Measurements from ENCODE around the gene MMP27. TPM values are rescaled to one million over a fixed set of nuclear protein-coding genes. Genes with fewer than 3 reads are reported as not detected.

MMP27 gene
- polyA plus RNA-seq, 1 donor (not counting 4 experiments of a cell fraction or from before 2014, with no cell fraction given): not detected

DNA sequence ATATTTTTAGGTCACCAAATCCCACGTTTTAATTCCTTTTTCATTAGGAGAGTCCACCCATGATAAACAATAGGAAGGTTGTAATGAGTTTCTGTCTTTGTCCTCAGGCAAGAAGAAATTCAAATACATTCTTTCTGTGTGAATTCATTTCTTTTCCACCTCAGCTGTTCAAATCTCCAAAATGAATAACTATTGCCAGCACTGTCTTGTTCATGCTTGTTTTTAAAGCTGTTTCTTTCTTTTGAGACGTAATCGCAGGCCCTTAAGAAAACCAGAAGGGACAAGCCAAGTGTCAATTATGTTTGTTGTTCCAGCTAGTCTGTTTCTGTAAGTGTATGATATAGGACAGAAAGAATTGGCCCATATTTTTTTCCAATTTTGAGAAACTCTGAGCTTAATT, 20.2 kb downstream of the MMP27 start:
- Histone ChIP-seq H3K9me3 (ENCODE audit: control insufficient read depth, low read depth, low read length) (no peaks in the 10 kb centered on the region), H3K27me3 (ENCODE audit: control insufficient read depth, extremely low read depth, insufficient read depth, low read length) (no peaks in the 10 kb centered on the region), H3K9me1 (ENCODE audit: control insufficient read depth, extremely low read depth, insufficient read depth, low read length) (no peaks in the 10 kb centered on the region), H3K4me1 (ENCODE audit: control insufficient read depth, extremely low read depth, insufficient read depth, low read length) (peaks cover 19% of the 10 kb centered on the region), H3K4me2 (ENCODE audit: control insufficient read depth, extremely low read depth, insufficient read depth, low read depth, low read length) (peak overlapping the region; percentile 61), H3K79me2 (ENCODE audit: control insufficient read depth, insufficient read depth, low read length) (no peaks in the 10 kb centered on the region), H4K20me1 (ENCODE audit: control insufficient read depth, extremely low read depth, insufficient read depth, low read length) (no peaks in the 10 kb centered on the region), H2AFZ (ENCODE audit: control insufficient read depth, low read length) (peak overlapping the region; percentile 43), H3K27ac (ENCODE audit: control insufficient read depth, insufficient read depth, low read length) (peak overlapping the region; percentile 55), H3K4me3 (ENCODE audit: control insufficient read depth in 2 of 3, extremely low read depth in 1 of 3, insufficient read depth in 2 of 3, low read depth in 1 of 3, low read length in 3 of 3) (no peak overlapping the region), H3K36me3 (ENCODE audit: control insufficient read depth in 2 of 2, extremely low read depth in 1 of 2, insufficient read depth in 2 of 2, low read length in 2 of 2) (no peaks in the 10 kb centered on the region), H3K9ac (ENCODE audit: control insufficient read depth, extremely low read depth, insufficient read depth, low read length) (no peak overlapping the region)
- FAIRE-seq (peak; percentile 93), DNase-seq (ENCODE audit: low read depth, low spot score) (peak; percentile 57)
- no peak for TF ChIP-seq EZH2 (IDR thresholded peaks at IDR 0.05; ENCODE audit: low read length)
- TF ChIP-seq, protein P1, sequence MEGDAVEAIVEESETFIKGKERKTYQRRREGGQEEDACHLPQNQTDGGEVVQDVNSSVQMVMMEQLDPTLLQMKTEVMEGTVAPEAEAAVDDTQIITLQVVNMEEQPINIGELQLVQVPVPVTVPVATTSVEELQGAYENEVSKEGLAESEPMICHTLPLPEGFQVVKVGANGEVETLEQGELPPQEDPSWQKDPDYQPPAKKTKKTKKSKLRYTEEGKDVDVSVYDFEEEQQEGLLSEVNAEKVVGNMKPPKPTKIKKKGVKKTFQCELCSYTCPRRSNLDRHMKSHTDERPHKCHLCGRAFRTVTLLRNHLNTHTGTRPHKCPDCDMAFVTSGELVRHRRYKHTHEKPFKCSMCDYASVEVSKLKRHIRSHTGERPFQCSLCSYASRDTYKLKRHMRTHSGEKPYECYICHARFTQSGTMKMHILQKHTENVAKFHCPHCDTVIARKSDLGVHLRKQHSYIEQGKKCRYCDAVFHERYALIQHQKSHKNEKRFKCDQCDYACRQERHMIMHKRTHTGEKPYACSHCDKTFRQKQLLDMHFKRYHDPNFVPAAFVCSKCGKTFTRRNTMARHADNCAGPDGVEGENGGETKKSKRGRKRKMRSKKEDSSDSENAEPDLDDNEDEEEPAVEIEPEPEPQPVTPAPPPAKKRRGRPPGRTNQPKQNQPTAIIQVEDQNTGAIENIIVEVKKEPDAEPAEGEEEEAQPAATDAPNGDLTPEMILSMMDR (optimal IDR thresholded peaks at IDR 0.05 in 1 of 3, IDR thresholded peaks at IDR 0.05 in 1 of 3, conservative IDR thresholded peaks at IDR 0.05 in 1 of 3; ENCODE audit: extremely low read depth in 1 of 3, insufficient read depth in 2 of 3, low read length in 3 of 3): no peak
- dilution Hi-C loops (cut with MboI; ENCODE audit: extremely low pct_ligation_motif_present, low sequenced_read_pairs): no loop called here

DNA sequence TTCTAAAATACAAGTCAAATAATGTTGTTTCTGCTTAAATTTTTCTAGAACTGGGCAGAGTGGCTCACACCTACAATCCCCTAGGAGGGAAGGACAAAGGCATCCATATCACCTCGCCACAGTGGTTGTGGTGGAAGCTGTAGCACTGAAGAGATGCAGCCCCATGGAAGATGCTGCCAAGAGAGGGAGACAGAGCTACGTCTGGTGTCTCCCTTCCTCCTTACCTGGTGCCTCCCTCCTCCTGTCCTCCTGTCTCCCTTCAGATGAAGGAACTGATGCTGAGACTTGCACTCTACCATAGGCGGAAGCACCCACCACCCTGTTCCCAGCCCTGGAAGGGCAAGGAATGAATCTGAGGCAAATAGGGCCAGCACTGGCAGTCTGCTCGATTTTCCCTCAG, 22.3 kb downstream of the MMP27 start:
- TF ChIP-seq, protein P1 (optimal IDR thresholded peaks at IDR 0.05 in 1 of 3, IDR thresholded peaks at IDR 0.05 in 1 of 3, conservative IDR thresholded peaks at IDR 0.05 in 1 of 3; ENCODE audit: extremely low read depth in 1 of 3, insufficient read depth in 2 of 3, low read length in 3 of 3): peak; percentile 39 to 90 (median 60)
- no peak for TF ChIP-seq EZH2 (IDR thresholded peaks at IDR 0.05; ENCODE audit: low read length)

More for the DNA sequence above, 22.3 kb downstream of the MMP27 start:
- Histone ChIP-seq H3K36me3 (ENCODE audit: control insufficient read depth in 2 of 2, extremely low read depth in 1 of 2, insufficient read depth in 2 of 2, low read length in 2 of 2) (no peaks in the 10 kb centered on the region), H4K20me1 (ENCODE audit: control insufficient read depth, extremely low read depth, insufficient read depth, low read length) (no peaks in the 10 kb centered on the region), H2AFZ (ENCODE audit: control insufficient read depth, low read length) (no peak overlapping the region), H3K4me1 (ENCODE audit: control insufficient read depth, extremely low read depth, insufficient read depth, low read length) (peaks cover 19% of the 10 kb centered on the region), H3K9me1 (ENCODE audit: control insufficient read depth, extremely low read depth, insufficient read depth, low read length) (no peaks in the 10 kb centered on the region), H3K27ac (ENCODE audit: control insufficient read depth, insufficient read depth, low read length) (no peak overlapping the region), H3K79me2 (ENCODE audit: control insufficient read depth, insufficient read depth, low read length) (no peaks in the 10 kb centered on the region), H3K27me3 (ENCODE audit: control insufficient read depth, extremely low read depth, insufficient read depth, low read length) (no peaks in the 10 kb centered on the region), H3K4me3 (ENCODE audit: control insufficient read depth in 2 of 3, extremely low read depth in 1 of 3, insufficient read depth in 2 of 3, low read depth in 1 of 3, low read length in 3 of 3) (no peak overlapping the region), H3K9ac (ENCODE audit: control insufficient read depth, extremely low read depth, insufficient read depth, low read length) (no peak overlapping the region), H3K4me2 (ENCODE audit: control insufficient read depth, extremely low read depth, insufficient read depth, low read depth, low read length) (no peak overlapping the region), H3K9me3 (ENCODE audit: control insufficient read depth, low read depth, low read length) (no peaks in the 10 kb centered on the region)
- DNase-seq (ENCODE audit: low read depth, low spot score) (no peak), FAIRE-seq (peak; percentile 72)
- dilution Hi-C loops (cut with MboI; ENCODE audit: extremely low pct_ligation_motif_present, low sequenced_read_pairs): no loop called here

Measured in keratinocyte (primary cell).